ENCODE results near the gene TTC1.

TTC1 gene

GRCh38 chr5:160021831-160022446 is 13.0 kb downstream of the TTC1 start:
- Mint-ChIP-seq H3K27ac (no peak overlapping the region), H3K4me3 (no peak overlapping the region)

DNA sequence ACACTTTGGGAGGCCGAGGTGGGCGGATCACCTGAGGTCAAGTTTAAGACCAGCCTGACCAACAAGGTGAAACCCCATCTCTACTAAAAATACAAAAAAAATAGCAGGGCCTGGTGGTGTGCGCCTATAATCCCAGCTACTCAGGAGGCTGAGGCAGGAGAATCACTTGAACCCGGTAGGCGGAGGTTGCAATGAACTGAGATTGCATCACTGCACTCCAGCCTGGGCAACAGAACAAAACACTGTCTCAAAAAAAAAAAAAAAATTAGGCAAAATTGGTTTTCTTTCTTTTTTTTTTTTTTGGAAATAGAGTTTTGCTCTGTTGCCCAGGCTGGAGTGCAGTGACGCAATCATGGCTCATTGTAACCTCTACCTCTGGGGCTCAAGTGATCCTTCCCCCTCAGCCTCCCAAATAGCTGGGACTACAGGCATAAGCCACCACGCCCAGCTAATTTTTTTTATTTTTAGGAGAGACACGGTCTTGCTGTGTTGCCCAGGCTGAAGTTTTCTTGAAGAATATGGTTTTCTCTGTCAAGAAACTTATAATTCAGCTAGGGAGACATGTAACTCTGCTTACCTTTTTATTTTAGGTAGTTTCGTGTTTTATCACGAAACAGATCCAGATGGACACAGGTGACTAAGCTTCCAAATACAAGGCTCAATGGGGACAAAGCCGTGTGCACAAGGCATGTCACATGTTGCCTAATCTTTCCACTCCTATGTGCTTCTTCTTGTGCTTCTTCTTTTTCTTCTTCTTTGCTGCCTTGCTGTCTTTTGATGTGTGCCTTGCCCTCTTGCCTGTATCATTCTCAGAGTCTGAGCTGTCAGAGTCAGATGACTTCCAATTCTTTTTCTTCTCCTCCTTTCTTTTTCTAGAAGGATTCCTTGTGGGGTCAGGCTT is 14.3 kb downstream of the TTC1 start:
- no peak for DNase-seq
- H3K27me3 Mint-ChIP-seq = no peaks in the 10 kb centered on the region

More at GRCh38 chr5:160021831-160022446, 13.0 kb downstream of the TTC1 start:
- Mint-ChIP-seq H3K4me1 (peaks cover 17% of the 10 kb centered on the region), H3K9me3 (no peaks in the 10 kb centered on the region), H3K27me3 (no peaks in the 10 kb centered on the region)
- peak; percentile 87 for ATAC-seq
- peak; percentile 43 to 56 for DNase-seq

GRCh38 chr5:160023908-160024630 is 15.1 kb downstream of the TTC1 start:
- H3K27ac Mint-ChIP-seq = peak overlapping the region in 1 of 2 donors; percentile 47
- no peak for DNase-seq
- no peaks in the 10 kb centered on the region for H3K27me3 Mint-ChIP-seq
- peaks cover 23% of the 10 kb centered on the region for H3K4me1 Mint-ChIP-seq
- H3K4me3 Mint-ChIP-seq = no peak overlapping the region
- H3K9me3 Mint-ChIP-seq = no peaks in the 10 kb centered on the region
- ATAC-seq = no peak

More for the DNA sequence above, 14.3 kb downstream of the TTC1 start:
- ATAC-seq = no peak
- Mint-ChIP-seq H3K4me3 (no peak overlapping the region), H3K9me3 (no peaks in the 10 kb centered on the region), H3K27ac (peak overlapping the region in 1 of 2 donors; percentile 47), H3K4me1 (peaks cover 23% of the 10 kb centered on the region)

- ATAC-seq = no peak
- Mint-ChIP-seq H3K27ac (peak overlapping the region; percentile 25 to 71), H3K4me1 (peaks cover 11% of the 10 kb centered on the region), H3K4me3 (no peak overlapping the region), H3K9me3 (no peaks in the 10 kb centered on the region), H3K27me3 (no peaks in the 10 kb centered on the region)
- DNase-seq = no peak
These were observed 20.1 kb downstream of the TTC1 start for GRCh38 chr5:160029004-160029403.

- Mint-ChIP-seq H3K4me1 (peaks cover 11% of the 10 kb centered on the region), H3K27me3 (no peaks in the 10 kb centered on the region), H3K9me3 (no peaks in the 10 kb centered on the region), H3K27ac (peak overlapping the region; percentile 71 to 88), H3K4me3 (no peak overlapping the region)
- ATAC-seq = no peak
- DNase-seq = no peak
These were observed 20.7 kb downstream of the TTC1 start for GRCh38 chr5:160029540-160030139.

GRCh38 chr5:160030631-160031377 is 21.9 kb downstream of the TTC1 start:
- peak overlapping the region in 1 of 2 donors; percentile 19 for H3K27ac Mint-ChIP-seq
- DNase-seq (no peak), ATAC-seq (no peak)
- no peak overlapping the region for H3K4me3 Mint-ChIP-seq
- H3K4me1 Mint-ChIP-seq = peaks cover 8% of the 10 kb centered on the region
- H3K9me3 Mint-ChIP-seq = no peaks in the 10 kb centered on the region
- no peaks in the 10 kb centered on the region for H3K27me3 Mint-ChIP-seq

DNA sequence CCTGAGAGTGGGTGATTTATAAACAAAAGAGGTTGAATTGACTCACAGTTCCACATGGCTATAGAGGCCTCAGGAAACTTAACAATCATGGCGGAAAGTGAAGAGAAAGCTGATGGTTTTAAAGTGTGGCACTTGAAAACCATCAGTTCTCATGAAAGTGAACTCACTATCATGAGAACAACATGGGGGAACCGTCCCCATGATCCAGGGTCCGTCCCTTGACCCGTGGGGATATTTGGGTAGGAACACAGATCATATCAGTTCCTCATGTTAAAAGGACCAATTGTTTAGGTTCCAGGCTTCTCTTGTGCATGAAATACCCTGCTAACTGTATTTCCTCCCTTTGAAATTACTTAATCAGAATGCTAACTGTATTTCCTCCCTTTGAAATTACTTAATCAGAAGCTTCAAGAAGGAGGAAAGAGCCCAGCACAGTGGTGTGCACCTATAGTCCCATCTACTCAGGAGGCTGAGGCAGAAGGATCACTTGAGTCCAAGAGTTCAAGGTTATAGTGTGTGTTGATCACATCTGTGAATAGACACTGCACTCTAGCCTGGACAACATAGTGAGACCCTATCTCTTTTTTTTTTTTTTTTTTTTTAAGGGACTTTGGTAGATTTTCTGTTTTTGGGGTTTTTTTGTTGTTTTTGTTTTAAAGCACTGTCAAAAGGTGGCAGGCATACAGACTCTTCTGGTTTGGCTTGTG is 24.8 kb downstream of the TTC1 start:
- Mint-ChIP-seq H3K27ac (no peak overlapping the region), H3K4me1 (no peaks in the 10 kb centered on the region), H3K4me3 (no peak overlapping the region), H3K9me3 (no peaks in the 10 kb centered on the region), H3K27me3 (no peaks in the 10 kb centered on the region)
- DNase-seq = no peak
- ATAC-seq = no peak

DNA sequence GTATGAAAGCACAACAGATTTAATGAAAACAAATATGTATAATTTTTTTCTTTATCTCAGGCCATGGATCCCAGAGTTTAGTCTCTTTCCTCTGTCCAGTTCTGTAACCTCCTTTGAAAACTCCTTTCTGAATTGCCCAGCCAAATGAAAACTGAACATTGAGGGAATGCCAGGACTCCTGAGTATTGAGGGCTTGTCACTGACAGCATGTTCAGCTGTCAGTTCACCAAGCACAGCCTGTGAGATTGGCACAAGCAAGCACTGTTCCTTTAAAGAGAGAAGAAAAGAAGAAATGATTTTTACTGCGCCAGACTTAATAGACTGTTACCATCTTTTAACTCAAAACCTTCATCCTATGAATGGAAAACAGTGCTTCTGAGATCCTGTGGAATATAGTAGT is 27.3 kb downstream of the TTC1 start:
- H3K4me1 Mint-ChIP-seq = no peaks in the 10 kb centered on the region
- DNase-seq = no peak
- no peak for ATAC-seq
- no peaks in the 10 kb centered on the region for H3K27me3 Mint-ChIP-seq
- no peaks in the 10 kb centered on the region for H3K9me3 Mint-ChIP-seq
- H3K27ac Mint-ChIP-seq = peak overlapping the region in 1 of 2 donors; percentile 40
- no peak overlapping the region for H3K4me3 Mint-ChIP-seq

- ATAC-seq (no peak), DNase-seq (no peak)
- Mint-ChIP-seq H3K27ac (no peak overlapping the region), H3K4me3 (no peak overlapping the region), H3K27me3 (no peaks in the 10 kb centered on the region), H3K4me1 (no peaks in the 10 kb centered on the region), H3K9me3 (no peaks in the 10 kb centered on the region)
These were observed 27.9 kb downstream of the TTC1 start for GRCh38 chr5:160036884-160037283.

DNA sequence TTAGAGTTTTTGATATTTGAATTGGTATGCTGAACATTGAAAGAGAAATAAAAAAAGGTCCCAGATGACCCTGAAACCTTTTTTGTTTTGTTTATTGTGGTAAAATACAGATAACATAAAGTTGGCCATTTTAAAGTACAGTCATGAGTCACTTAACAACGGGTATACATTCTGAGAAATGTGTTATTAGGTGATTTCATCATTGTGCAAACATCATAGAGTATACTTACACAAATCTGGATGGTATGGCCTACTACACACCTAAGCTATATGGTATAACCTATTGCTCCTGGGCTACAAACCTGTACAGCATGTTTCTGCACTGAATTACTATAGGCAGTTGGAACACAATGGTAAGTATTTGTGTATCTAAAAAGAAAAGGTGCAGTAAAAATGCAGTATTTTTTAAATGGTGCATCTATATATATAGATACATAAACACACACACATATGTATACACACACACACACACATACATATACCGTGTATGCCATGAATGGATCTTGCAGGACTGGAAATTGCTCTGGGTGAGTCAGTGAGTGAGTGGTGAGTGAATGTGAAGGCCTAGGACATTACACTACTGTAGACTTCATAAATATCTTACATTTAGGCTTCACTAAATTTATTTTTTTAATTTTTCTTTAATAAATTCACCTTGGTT is 31.0 kb downstream of the TTC1 start:
- DNase-seq = no peak
- Mint-ChIP-seq H3K4me3 (no peak overlapping the region), H3K9me3 (no peaks in the 10 kb centered on the region), H3K27ac (no peak overlapping the region), H3K27me3 (no peaks in the 10 kb centered on the region), H3K4me1 (peaks cover 8% of the 10 kb centered on the region)
- ATAC-seq = no peak

DNA sequence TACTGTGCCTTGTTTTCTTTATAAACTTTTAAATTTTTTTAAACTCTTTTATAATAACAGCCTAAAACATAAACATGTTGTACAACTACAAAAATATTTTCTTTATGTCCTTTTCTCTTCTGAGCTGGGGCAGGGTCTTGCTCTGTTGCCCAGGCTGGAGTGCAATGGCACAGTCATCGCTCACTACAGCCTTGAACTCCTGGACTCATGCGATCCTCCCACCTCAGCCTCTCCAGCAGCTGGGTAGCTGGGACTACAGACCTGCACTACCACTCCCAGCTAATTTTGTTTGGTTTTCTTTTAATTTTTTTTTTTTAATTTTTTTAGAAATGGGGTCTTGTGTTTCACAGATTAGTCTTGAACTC is 31.5 kb downstream of the TTC1 start:
- no peak for ATAC-seq
- H3K4me1 Mint-ChIP-seq = peaks cover 8% of the 10 kb centered on the region
- H3K9me3 Mint-ChIP-seq = no peaks in the 10 kb centered on the region
- DNase-seq = no peak
- no peaks in the 10 kb centered on the region for H3K27me3 Mint-ChIP-seq
- H3K27ac Mint-ChIP-seq = peak overlapping the region in 1 of 2 donors; percentile 90
- H3K4me3 Mint-ChIP-seq = no peak overlapping the region

DNA sequence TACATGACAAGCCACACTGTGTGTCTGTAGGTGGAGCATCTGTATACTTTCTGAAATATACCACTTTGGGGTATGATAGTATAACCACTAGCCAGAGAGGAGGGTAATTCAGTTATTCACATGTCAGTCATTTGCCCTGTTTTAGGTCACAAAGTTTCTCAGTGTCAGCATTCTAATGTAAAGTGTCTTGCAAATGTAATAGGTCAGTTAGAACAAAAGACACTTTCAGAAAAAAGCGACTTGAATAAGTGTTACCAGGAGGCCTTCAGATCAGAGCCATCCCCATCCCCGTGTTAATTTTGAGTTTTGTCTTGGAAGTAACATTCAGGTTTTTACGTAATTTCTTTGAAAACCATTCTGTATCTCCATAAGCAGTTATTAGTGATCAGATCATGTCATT is 33.7 kb downstream of the TTC1 start:
- ATAC-seq = no peak
- Mint-ChIP-seq H3K27ac (no peak overlapping the region), H3K27me3 (no peaks in the 10 kb centered on the region), H3K9me3 (no peaks in the 10 kb centered on the region), H3K4me1 (peaks cover 8% of the 10 kb centered on the region), H3K4me3 (no peak overlapping the region)
- no peak for DNase-seq

GRCh38 chr5:160044391-160044804 is 35.5 kb downstream of the TTC1 start:
- Mint-ChIP-seq H3K27ac (no peak overlapping the region), H3K27me3 (no peaks in the 10 kb centered on the region), H3K9me3 (no peaks in the 10 kb centered on the region), H3K4me1 (peaks cover 8% of the 10 kb centered on the region), H3K4me3 (no peak overlapping the region)
- ATAC-seq (no peak), DNase-seq (no peak)

DNA sequence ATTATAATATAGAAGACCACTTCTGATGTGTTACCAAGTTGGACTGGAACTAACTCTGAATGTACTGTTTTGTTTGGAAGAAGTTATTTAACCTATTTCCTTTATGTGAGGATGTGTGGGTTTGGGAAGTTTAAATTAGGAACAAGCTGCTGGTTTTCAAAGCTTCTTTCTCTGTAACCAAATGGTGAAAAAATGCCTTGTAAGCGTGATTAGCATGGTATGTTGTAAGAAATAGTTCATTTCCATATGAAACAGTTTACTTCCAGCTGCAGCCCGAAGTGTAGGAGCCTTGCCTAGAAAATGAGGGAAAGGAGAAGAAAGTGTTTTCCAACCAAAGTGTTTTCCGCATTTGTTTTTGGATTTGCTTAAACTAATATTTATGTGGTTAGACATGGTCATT is 36.0 kb downstream of the TTC1 start:
- H3K27ac Mint-ChIP-seq = no peak overlapping the region
- no peak overlapping the region for H3K4me3 Mint-ChIP-seq
- H3K27me3 Mint-ChIP-seq = no peaks in the 10 kb centered on the region
- peaks cover 8% of the 10 kb centered on the region for H3K4me1 Mint-ChIP-seq
- DNase-seq = no peak
- ATAC-seq = no peak
- H3K9me3 Mint-ChIP-seq = no peaks in the 10 kb centered on the region

Data from stimulated activated naive CD8-positive, alpha-beta T cell treated with anti-CD3 and anti-CD28 coated beads, Interleukin-15, amount 100 ng/mL, for 72 hours (primary cell).